NCI-H345 (cell line): Measurements from ENCODE around the gene CLASP2.
"Not testable (repeated sequence)": the region's sequence is repeated elsewhere in the genome, so short reads cannot be mapped to it uniquely, and the experiment has no call there.

Source experiments
- DNase-seq: peaks from one replicate; lab custom pipeline; 2025; lab: John Stamatoyannopoulos, UW

The CLASP2 gene

DNA sequence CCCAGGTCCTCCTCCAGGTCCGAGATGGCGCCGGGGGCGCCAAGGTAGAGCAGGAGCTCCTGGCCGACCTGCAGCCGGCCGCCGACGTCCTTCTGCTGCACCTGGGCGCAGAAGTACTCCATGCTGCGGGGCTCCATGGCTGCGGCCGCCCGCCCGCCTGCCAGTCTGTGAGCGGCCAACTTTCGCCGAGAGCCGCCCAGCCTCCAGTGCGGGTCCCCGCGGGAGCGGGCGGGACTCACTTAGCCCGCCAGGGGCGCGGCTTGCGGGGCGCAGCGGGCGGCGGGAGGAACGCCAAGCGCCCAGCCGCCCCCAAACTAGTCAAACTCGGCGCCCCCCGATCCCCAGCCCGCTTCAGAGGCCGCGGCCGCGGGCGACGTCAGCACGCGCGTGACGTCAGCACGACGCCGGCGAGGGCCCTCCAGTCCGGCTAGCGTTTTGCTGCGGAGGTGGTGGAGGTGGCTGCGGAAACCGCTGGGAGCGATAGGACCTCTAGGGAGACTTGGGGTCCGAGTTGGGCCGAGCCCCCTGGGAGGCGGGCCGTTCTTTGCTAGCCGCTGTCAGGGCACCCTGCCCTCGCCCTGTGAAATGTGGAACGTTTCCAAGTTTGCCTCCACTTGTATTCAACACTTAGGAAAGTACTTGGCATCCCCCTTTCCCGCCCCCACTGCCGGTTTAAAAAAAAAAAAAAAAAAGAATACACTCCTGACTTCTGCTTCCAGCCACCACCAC lies at the start of gene CLASP2:
CLASP2 (minus strand) TSS at position 389 of the 729 bp plus-strand sequence; CDS start at position 137, 252 bp downstream.
- peak; percentile 84 for DNase-seq

DNA sequence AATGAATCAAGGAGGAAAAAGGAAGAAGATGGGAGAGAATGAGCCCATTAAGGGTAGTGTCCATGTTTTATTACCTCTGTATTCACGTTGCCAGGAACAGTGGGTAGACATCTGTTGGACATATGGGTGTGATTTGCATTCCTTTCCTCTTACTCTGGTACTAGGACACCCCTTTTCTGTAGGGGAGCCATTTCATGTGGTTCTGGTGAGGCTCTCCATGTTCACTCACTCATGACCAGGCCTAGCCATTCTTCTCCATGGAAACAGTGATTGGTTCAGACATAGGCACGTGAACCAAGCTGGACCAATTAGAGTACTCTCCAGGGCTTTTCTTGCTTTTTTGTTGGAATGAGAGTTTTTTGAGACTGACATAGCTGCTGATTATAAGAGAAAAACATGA lies 40.8 kb upstream of the CLASP2 start:
- DNase-seq = no peak

DNA sequence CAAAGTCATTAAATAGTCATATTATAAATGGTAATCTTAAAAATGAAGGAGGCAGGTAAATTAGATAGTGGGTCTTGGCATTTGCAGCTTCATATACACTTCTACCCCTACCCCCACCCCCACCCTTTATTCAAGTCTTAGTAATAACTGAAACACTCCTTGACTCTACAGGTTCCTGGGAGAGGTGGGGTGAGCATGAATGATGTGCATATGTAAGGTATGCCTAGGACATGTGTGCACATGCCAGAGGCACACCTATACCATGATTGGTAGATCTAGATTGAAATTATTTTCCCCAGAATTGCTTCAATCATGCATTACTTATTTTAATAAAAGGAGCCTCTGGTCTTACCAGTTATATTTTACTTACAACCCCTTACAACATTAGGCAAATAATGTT lies 40.2 kb upstream of the CLASP2 start:
- DNase-seq = no peak

DNA sequence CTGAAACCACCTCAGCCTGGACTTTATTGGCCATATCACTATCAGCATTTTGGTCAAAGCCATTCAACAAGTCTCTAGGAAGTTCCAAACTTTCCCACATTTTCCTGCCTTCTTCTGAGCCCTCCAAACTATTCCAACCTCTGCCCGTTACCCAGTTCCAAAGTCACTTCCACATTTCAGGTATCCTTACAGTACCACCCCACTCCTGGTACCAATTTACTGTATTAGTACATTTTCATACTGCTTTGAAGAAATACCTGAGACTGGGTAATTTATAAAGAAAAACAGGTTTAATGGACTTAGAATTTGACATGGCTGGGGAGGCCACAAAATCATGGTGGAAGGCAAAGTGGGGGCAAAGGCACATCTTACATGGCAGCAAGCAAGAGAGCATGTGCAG lies 36.3 kb upstream of the CLASP2 start:
- not testable (repeated sequence) for DNase-seq

DNA sequence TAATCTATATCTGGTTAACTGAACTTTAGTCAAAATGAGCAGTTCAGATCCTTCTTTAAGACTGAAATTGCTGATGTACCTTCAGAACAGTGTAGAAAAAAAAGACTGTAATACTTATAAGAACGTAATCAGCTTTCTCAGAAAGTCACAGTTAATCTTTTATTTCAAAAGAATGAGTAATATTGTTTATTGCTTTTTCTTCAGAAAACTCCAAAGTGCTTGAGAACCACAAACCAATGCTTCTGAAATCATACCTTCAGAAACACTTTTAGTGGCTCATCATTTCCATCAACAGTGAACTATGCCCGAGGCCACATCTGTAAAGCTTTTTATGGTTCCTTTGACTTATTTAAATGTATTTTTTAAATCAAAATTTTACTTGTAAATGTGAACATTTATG lies 33.3 kb upstream of the CLASP2 start:
- DNase-seq = no peak

DNA sequence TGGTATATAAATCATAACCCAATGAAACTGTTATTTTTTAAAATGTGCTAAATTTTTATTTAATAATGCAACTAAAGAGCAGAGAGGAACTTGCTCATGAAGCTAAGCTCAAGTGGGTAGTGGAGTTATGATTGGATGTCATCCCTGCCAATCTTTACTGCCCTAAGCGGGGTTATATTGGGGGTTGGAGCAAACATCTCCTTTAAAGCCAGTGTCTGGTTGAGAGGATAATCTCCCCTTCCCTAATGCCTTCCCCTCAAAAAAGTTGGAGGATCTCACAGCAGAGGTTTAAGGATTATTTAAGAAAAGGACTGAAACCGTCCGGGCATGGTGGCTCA lies 32.1 kb upstream of the CLASP2 start:
- DNase-seq = no peak

DNA sequence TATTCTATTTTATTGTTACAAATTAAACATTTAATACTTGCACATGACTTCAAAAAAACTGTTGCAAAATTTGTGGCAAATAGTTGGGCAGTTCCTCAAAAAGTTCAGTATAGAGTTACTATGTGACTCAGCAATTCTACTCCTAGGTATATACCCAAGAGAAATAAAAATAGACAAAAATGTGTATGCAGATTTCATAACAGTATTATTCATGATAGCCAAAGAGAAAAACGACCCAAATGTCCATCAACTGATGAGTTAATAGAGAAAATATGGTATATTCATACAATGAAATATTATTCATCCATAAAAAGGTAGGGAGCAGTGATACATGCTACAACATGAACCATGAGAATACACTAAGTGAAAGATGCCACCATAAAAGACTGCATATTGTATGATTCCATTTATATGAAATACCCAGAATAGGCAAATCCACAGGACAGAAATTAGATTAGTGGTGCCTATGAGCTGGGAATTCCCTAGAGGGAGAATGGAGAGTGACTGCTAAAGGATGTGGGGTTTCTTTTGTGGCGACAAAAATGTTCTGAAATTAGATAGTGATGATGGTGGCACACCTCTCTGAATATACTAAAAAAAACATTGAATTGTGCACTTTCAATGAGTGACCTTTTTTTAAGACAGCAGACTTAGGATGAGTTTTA lies 31.6 kb upstream of the CLASP2 start:
- no peak for DNase-seq

DNA sequence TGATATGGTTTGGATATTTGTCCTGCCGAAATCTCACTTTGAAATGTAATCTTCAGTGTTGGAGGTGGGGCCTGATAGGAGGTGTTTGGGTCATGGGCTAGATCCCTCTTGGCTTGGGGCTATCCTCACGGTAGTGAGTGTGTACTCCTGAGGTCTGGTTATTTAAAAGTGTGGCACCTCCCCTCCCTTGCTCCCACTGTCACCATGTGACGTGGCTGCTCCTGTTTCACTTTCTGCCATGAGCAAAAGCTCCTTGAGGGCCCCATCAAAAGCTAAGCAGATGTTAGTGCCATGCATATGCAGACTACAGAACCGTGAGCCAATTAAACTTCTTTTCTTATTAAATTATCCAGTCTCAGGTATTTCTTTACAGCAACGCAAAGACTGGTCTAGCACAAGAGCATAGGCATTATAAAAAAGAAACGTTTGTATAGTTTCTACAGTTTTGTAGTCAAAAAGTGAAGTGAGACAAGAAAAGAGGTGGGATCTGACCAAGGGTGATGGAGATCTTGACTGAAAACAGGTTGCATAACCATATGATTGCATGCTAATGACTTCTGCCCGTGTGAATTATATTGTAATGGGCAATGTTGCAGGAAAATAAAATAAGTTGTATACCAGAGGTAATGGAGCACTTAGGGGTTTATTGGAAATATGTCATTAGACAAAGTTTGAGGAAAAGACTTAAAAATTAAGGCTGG lies 28.5 kb upstream of the CLASP2 start:
- no peak for DNase-seq

DNA sequence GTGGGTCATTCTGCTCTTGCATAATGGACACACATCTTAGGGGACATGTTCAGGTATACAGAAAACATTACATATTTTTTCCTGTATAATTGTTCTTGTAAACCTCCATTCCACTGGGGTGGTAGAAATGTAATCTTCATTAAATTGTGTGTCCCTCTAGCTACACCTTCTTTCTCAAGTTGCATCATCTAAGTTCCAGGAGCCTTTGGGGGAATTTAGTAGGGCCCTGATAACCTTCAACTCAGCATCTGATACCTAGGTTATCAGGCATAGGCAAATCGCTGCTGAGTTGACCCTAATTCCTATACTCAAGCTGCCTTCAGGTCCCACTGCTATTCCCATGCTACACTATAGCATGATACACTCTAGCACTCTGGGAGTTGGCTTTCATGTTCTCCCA lies 19.1 kb upstream of the CLASP2 start:
- DNase-seq = no peak

DNA sequence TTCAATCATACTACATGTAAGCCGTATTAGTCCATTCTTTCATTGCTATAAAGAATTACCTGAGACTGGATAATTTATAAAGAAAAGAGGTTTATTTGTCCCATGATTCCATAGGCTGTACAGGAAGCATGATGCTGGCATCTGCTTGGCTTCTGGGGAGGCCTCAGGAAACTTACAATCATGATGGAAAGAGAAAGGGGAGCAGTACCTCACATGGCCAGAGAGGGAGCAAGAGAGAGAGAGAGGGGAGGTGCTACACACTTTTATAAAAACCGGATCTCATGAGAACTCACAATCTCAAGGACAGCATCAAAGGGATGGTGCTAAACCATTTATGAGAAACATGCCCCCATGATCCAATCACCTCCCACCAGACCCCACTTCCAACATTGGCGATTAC lies 14.3 kb upstream of the CLASP2 start:
- no peak for DNase-seq

DNA sequence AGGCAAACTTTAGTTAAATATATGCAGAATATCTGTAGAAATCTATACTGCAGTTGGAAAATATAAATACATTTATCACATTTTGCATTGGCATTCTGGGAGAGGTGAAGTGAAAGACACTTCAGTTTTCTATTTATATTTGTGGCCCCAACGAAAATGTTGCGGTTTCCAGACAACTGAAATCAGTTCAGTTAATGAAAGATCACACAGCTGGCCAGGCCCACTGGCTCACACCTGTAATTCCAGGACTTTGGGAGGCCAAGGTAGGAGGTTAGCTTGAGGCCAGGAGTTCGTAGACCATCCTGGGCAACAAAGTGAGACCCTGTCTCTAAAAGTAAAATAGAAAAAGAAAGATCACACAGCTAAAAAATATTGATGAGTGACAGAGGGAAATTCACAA lies 11.9 kb upstream of the CLASP2 start:
- DNase-seq = no peak

DNA sequence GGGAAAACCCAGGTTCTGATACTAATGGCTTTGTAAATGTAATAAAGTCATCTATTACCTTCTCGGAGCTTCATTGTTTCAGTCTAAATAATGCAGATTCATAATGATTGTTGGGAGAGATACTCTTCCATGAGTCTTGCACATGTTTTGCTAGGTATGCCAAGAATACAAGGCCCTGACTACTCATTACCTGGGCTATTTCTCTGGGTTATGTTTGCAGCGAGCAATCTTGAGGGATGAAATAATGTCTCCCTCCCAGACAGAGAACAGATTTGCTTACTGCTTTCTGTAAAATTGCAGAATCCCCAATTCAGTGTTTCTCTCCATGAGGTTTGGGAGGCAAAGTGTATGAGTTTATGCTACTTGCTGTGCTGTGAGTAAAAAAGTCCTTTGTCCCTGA lies 6.2 kb upstream of the CLASP2 start:
- no peak for DNase-seq

DNA sequence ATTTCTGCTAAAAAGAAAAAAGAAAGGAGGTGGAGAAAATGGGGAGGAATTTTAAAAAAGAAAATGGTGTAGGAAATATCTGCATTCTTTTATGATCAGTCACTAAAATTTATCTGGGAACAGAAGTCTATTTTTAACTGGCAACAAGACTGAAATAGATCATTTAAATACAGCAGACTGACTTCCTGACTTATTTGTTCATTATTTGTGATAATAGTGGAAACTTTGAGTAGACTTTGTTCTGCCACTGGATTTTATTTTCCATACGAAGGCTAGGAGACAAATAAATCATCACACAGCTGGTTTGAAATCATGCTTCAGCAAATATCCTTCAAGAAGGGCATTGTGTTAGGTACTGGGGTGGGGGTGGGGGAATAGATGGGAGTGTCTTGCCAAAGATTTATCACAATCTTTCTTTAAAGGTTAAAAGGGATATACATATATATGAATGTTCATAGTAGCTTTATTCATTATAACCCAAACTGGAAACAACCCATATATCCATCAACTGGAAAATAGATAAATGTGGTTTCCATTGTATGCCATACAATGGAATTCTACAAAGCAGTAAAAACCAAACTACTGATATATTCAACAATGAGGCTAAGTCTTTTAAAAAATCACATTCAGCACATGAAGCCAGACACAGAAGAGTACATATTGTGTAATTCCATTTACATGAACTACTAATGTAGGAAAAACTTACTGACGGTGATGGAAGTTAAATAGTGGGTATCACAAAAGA lies 4.7 kb upstream of the CLASP2 start:
- DNase-seq = no peak

DNA sequence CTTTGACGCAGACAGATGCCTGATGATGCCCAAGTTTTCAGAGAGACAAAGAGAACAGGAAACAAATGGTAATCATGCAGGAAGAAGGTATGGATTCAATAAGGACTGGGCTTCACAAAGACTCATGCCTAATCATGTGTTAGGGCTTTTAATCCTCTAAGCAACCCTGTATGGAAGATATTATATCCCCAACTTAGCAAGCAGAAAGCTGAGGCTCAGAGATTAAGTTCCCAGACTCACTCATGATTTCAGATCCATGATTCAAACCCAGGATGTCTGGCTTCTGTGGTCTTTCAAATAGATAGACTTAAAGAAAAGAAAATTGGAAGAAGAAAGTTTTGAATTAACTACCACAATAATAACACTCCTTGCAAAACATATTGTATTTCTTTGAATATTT lies 4.1 kb upstream of the CLASP2 start:
- DNase-seq = no peak

DNA sequence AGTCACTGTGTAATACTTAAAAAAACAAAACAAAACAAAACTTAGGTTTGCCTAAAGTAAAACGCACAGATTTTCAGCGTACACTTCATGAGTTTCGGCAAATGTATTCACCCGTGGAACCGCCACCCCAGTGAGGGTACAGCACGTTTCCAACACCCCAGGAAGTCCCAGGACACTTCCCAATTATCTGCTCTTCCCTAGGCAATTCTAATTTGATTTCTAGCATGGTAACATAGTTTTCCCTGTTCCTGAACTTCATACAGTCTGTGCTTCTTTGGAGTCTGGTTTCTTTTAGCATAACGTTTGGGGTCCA lies 497 bp upstream of the CLASP2 start:
- no peak for DNase-seq

DNA sequence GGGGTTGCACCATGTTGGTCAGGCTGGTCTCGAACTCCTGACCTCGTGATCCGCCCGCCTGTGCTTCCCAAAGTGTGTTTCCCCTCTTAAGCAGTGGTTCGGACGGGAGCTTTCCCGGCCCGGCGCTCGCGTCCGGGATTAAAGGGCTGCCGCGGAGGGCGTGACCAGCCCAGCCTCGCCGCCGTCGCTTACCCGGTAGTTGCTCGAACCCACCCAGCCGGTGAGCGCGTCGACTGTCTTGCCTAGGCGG lies 513 bp downstream of the CLASP2 start:
- DNase-seq = peak; percentile 52

DNA sequence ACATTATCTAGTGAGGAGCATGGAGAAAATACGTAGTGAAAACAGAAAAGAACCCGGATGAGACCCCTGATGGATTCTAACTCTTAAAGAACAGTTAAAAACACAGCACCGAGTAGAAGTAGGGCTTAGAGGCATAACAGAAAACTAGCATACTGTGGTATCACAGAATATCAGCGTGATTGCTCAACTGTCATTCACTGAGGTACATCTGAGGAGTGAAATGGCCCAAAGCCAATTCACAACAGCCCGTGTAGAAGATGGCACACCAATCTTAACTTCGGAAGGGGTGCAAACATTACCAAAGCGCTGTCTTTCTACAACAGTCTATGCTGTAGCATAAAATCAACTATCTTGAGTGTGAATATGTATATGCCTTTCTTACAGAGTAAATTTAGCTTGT lies 1.8 kb downstream of the CLASP2 start:
- no peak for DNase-seq

DNA sequence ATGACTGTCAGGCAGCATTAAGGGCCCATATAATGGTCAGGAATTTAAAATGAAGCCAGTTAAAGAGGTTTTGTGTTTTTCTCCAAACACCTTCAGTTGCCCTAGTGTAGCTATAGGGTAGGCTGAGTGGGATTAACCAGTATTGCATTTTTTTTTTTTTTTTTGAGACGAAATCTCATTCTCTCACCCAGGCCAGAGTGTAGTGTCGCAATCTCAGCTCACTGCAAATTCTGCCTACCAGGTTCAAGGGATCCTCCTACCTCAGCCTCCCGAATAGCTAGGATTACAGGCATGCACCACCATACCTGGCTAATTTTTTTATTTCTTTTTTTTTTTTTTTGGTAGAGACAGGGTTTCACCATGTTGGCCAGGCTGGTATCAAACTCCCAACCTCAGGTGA lies 7.0 kb downstream of the CLASP2 start:
- no peak for DNase-seq

DNA sequence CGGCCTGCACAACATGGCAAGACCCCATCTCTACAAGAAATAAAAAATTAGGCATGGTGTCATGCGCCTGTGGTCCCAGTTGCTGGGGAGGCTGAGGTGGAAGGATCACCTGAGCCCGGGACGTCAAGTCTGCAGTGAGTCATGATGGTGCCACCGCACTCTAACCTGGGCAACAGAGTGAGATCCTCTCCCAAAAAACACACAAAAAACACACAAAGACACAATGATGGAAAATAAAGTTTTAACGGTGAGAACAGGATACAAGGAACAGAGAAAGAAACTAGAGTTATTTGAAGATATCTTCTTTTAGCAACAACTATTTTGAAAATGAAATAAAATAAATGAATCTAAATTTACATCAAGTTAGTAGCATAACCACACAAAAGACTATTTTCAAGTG lies 12.0 kb downstream of the CLASP2 start:
- DNase-seq = no peak

DNA sequence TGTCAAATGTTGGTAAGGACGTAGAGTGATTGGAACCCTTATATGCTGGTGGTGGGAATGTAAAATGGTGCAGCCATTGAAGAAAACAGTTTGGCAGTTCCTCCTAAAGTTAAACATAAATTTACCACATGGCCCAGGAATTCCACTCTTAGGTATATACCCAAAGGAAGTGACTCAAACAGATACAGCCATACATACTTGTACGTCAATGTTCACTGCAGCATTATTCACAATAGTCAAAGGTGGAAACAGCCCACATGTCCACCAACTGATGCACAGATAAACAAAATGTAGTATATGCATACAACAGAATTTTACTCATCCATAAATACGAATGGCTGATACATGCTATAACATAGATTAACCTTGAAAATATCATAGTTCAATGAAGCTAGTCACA lies 13.2 kb downstream of the CLASP2 start:
- no peak for DNase-seq

DNA sequence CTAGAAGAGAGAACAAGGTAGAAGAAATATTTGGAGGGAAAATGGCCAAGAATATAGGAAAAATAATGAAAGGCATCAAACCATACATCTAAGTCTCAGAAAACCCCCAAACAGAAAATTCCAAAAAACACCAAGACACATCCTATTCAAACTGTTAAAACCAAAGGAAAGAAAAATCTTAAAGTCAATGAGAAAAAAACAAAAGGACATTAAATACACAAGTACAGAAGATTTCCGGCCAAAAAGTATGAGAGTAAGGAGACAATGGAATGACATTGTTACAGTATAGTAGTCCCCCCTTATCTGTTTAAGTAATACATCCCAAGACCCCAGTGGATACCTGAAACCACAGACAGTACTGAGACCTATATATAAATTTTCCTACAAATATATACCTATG lies 18.8 kb downstream of the CLASP2 start:
- DNase-seq = no peak

DNA sequence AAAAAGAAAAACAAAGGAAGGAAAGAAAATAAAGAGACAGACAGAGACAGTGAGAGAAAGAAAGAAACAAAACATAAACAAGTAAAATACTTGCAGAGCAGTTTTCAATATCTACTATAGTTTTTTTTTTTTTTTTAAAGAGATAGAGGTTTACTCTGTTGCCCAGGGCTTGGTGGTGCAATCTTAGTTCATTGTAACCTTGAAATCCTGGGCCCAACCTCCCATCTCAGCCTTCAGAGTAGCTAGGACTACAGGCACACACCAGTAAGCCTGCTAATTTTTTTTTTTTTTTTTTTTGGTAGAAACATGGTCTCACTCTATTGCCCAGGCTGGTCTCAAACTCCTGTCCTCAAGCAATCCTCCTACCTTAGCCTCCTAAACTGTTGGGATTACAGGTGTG lies 23.1 kb downstream of the CLASP2 start:
- DNase-seq = no peak

DNA sequence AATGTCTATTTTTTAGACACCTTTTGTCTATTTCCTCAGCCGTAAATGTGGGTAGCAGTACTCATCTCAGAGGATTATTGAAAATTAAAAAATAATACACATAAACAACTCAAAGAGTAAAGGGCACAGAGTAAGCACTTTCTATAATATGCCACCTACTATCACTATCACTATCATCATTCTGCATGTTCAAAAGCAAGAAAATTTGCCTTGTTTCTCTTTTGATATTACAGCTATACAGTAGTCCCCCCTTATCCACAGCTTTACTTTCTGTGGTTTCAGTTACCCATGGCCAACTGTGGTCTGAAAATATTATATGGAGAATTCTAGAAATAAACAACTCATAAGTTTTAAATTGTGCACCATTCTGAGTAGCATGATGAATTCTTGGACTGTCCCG lies 27.7 kb downstream of the CLASP2 start:
- no peak for DNase-seq
